Left forelimb (tissue), 1 donor: ENCODE results near the gene ZBTB49.

Experiments used
- DNase-seq: peaks from one replicate; pipeline ENCODE4 v3.0.0-alpha.2; 2018; ENCODE audit warnings: low spot score

ZBTB49 gene

DNA sequence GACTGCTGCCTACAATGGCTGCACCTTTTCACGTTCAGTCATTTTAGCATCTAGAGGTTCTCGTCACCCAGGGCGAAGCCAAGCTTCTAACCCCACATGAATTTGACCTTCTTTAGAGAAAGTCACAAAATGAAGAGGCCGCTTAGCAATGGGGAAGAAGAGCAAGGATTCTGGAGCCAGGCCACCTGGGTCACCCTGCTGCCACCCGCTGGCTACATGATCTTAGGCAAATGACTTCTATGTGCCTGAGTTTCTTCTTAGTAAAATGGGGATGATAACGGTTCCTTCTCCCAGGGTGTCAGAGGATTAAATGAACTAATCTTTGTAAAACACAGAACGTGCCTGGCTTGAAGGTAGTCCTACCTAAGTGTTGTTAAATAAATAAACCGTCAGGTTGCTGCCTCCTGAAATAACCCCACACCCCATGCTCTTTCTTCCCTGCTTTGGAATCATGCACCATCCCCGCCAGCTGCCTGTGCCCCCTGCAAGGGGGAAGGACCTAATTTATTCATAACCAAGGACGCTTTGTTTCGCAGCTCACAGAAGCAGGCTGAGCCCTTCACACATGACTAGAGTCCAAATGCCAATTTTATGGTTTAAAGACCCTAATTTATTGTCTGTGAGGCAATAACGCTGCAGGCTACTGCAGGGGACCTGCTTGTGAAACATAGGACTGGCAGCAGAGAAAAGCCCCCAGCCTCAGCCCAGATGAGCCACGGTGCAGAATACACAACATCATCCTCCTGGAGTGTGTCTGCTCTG, 68.2 kb downstream of the ZBTB49 start:
- DNase-seq, result no peak

DNA sequence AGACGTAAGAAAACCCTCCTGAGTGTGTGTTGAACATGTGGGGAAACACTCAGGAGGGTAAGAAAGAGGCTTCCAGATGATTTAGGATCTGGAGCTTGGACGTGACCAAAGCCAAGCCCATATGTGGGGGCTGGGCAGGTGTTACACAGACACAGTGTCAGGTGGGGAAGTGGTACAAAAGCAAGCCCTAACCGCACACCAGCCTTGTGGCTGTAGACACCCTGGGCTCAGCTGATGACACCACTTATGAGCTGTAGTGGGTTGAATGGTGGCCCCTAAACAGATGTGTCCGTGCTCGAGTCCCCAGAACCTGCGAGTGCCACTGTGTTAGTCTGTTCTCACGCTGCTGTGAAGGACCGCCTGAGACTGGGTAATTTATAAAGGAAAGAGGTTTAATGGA, 71.8 kb downstream of the ZBTB49 start:
- DNase-seq, result no peak

DNA sequence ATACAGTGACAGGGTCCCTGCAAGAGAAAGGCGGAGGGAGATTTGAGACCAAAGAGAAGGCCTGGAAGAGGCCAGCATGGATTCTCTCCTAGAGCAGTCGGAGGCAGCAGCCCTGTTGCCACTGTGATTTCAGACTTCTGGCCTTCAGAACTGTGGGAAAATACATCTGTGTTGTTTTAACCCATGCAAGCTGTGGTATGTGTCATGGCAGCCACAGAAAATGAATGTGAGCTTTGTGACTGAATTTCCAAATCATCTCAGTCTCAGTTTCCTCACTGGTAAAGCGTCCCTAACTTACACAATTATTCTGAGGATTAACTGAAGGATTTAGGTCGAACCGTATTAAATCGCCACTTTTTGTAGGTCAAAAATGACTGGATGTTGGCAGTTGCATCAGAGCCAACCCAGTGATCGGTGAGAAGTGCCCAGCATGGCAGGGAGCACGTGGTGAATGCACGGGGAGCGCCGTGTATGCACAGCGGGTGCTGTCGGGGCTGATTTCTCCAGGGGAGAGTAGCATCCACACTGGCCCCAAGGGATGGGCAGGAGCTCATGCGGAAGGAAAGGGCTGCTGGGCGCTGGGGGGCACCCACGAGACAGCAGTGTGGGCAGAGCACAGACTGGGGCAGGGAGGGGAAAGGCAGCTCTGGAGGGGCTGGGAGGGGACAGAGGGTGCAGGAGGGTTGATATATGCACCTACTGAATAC, 73.1 kb downstream of the ZBTB49 start:
- DNase-seq, result no peak

DNA sequence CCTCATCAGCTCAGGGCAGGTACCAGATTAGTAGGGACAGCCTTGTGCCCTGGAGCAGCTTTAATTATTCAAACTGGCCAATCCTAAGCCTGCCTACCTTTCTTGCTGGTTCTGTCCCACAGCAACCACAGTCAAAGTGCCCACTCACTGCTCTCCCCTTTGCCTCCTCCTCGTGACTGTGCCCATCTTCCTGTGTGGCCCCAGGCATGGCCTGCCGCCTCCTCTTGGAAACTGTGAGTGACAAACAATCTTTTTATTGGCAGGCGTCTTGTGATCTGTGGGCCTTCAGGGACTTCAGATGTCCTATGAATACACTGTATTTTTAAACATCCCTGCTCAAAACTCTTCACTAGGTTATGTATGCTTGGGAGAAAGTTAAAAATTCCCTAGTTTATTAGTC, 74.0 kb downstream of the ZBTB49 start:
- no peak for DNase-seq

DNA sequence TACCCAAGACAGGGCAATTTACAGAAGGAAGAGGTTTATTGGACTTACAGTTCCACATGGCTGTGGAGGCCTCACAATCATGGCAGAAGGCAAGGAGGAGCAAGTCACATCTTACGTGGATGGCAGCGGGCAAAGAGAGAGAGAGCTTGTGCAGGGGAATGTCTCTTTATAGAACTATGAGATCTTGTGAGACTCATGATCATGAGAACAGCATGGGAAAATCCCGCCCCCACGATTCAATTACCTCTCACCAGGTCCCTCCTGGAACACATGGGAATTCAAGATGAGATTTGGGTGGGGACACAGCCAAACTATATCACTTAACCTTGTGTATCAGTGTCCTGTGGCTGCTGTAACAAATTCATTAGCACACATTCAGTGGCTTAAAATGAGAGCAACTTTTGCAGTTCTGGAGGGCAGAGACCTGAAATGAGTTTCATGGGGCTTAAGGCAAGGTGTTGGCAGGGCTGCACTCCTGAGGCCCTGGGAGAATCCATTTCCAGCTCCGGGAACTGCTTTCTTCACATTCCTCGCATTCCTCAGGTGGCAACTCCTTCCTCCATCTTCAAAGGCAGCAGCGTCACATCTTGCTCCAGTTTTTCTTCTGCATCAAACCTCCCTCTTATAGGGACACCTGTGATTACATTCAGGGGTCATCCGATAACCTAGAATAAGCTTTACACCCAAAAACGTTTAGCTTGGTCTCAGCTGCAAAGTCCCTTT, 74.6 kb downstream of the ZBTB49 start:
- DNase-seq, result no peak

DNA sequence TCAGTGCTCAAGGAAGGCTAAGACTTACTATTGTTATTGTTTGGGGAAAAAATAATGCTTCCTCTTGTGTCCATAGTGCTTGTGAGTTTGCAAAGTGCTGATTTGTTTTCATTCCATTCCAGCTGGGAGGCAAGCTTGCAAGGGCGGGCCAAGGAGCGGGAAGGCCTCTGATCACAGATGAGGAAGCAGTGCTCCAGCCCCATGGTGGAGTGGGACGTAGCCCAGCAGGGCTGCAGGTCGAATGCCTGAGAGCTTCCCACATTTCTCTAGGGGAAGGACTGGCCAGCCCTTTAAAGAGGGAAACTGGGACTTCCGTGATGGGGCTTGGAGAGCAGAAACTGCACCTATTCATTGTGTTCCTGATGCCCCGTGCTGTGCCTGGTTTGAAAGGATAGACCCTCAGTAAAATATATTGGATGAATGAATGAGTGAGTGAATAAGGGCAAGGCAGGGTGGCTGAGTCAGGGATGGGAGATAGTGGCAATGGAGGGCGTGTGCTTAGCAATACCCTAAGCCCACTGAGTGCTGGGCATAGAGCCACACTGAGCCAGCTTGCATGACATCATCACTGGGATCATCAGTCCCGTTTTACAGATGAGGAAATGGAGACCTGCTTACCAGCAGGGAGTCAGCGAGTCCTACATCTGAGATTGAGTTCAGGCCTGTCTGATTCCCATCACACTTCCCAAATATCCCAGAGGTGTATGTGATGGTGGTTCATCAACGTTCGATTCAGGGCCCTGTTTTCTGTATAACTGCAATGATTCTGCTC, 78.9 kb downstream of the ZBTB49 start:
- no peak for DNase-seq
